ENCODE data around the gene PATL2. TPM values are rescaled to one million over a fixed set of nuclear protein-coding genes. Genes with fewer than 3 reads are reported as not detected.
A peak's percentile ranks its signal among the peaks of the same experiment; 100 is the strongest.
"Not testable (repeated sequence)": the region's sequence is repeated elsewhere in the genome, so short reads cannot be mapped to it uniquely, and the experiment has no call there.

The PATL2 gene
- total and polyA plus RNA-seq, 3 experiments from 2014 or later = 7.7 to 19.8 (median 9.1) TPM

DNA sequence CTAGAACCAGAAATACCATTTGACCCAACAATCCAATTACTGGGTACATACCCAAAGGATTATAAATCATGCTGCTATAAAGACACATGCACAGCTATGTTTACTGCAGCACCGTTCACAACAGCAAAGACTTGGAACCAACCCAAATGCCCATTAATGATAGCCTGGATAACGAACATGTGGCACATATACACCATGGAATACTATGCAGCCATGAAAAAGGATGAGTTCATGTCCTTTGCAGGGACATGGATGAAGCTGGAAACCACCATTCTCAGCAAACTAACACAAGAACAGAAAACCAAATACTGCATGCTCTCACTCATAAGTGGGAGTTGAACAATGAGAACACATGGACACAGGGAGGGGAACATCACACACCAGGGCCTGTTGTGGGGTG lies 21.8 kb downstream of the PATL2 start:
- H3K27me3 ChIP-seq (ENCODE audit: insufficient read depth, low read length, poor library complexity, severe bottlenecking); DNase-seq; H3K4me3 ChIP-seq (ENCODE audit: low read length); H3K36me3 ChIP-seq (ENCODE audit: insufficient read depth, low read length); H3K9me3 ChIP-seq (ENCODE audit: low read length); H3K27me3 Mint-ChIP-seq; H3K27ac ChIP-seq (ENCODE audit: low read depth, low read length): not testable (repeated sequence)
- CTCF ChIA-PET = interaction anchor here (1.8 to 5.4 kb wide), 4 partner anchors 12 to 25 kb away, joined by 7 to 26 read pairs (median 8); partner anchors contain the start of genes B2M and PATL2
- peak overlapping the region in 6 of 8 donors; percentile 9 to 84 (median 46) for H3K27ac Mint-ChIP-seq
- H3K4me1 ChIP-seq (ENCODE audit: insufficient read depth, low read length) = peaks cover 12% of the 10 kb centered on the region
- peaks cover 47 to 77% (median 61%) of the 10 kb centered on the region in 3 donors for H3K4me1 Mint-ChIP-seq
- H3K4me3 Mint-ChIP-seq = peak overlapping the region in 3 of 7 donors; percentile 17 to 52 (median 44)
- POLR2A ChIA-PET = interaction anchor here (0.7 kb wide), 3 partner anchors 14 to 22 kb away, joined by 3 to 4 read pairs (median 3); partner anchors contain the start of gene B2M
- peaks cover 6 to 46% (median 44%) of the 10 kb centered on the region in 5 donors for H3K9me3 Mint-ChIP-seq
- H3K36me3 Mint-ChIP-seq = peaks cover 13 to 39% (median 32%) of the 10 kb centered on the region in 3 donors

DNA sequence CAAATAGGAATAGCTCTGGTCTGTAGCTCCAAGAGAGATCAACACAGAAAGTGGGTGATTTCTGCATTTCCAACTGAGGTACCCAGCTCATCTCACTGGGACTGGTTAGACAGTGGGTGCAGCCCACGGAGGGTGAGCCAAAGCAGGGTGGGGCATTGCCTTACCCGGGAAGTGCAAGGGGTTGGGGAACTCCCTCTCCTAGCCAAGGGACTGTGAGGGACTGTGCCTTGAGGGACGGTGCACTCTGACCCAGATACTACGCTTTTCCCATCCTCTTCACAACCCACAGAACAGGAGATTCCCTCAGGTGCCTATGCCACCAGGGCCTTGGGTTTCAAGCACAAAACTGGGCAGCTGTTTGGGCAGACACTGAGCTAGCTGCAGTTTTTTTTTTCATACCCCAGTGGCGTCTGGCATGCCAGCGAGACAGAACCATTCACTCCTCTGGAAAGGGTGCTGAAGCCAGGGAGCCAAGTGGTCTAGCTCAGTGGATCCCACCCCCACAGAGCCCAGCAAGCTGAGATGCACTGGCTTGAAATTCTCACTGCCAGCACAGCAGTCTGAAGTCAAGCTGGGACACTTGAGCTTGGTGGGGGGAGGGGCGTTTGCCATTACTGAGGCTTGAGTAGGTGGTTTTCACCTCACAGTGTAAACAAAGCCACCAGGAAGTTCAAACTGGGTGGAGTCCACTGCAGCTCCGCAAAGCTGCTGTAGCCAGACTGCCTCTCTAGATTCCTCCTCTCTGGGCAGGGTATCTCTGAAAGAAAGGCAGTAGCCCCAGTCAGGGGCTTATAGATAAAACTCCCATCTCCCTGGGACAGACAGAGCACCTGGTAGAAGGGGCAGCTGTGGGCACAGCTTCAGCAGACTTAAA lies 28.1 kb downstream of the PATL2 start:
- peaks cover 12% of the 10 kb centered on the region for H3K9me3 ChIP-seq (ENCODE audit: low read length)
- Mint-ChIP-seq H3K36me3 (peaks cover 16 to 66% (median 50%) of the 10 kb centered on the region in 3 donors), H3K4me3 (peak overlapping the region; percentile 62 to 82 (median 73)), H3K4me1 (peaks cover 88 to 95% (median 94%) of the 10 kb centered on the region in 3 donors), H3K9me3 (peaks cover 5 to 74% (median 62%) of the 10 kb centered on the region in 5 donors), H3K27ac (peak overlapping the region; percentile 84 to 97 (median 90))
- not testable (repeated sequence) for H3K36me3 ChIP-seq (ENCODE audit: insufficient read depth, low read length); H3K27me3 ChIP-seq (ENCODE audit: insufficient read depth, low read length, poor library complexity, severe bottlenecking); H3K27me3 Mint-ChIP-seq
- CTCF ChIA-PET = interaction anchor here (1.1 to 7.0 kb wide), 12 partner anchors 11 to 104 kb away, joined by 3 to 85 read pairs (median 4); partner anchors contain the start of genes B2M, PATL2, SPG11 and TRIM69
- POLR2A ChIA-PET = interaction anchor here (0.6 to 6.9 kb wide), 13 partner anchors 8 to 53 kb away, joined by 3 to 48 read pairs (median 3); partner anchors contain the start of genes B2M, PATL2, SPG11 and TRIM69
- H3K4me1 ChIP-seq (ENCODE audit: insufficient read depth, low read length) = peaks cover 64% of the 10 kb centered on the region
- H3K4me3 ChIP-seq (ENCODE audit: low read length) = peak overlapping the region; percentile 3
- DNase-seq = peak; percentile 57 to 90 (median 79)
- peak overlapping the region; percentile 70 for H3K27ac ChIP-seq (ENCODE audit: low read depth, low read length)

DNA sequence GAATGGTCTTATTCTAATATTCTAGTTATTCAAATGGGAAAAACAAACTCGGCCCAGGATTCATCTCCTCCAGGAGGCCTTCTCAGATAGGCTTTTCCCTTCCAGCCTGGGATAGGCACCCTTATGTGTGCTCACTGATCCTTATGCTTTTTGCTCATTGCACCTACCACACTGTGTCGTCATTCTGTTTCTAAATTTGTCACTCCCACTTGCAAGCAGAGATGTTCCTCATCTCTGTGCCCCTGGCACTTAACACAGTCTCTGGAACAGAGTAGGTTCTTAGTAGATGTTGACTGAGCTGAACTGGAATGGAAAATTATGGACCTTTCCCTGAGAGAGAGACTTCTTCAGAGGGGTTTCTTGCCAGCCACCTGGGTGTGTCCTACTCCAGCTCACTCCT lies 28.9 kb downstream of the PATL2 start:
- Histone ChIP-seq H3K4me3 (ENCODE audit: low read length) (peak overlapping the region; percentile 3), H3K36me3 (ENCODE audit: insufficient read depth, low read length) (no peaks in the 10 kb centered on the region), H3K27ac (ENCODE audit: low read depth, low read length) (peak overlapping the region; percentile 70), H3K27me3 (ENCODE audit: insufficient read depth, low read length, poor library complexity, severe bottlenecking) (no peaks in the 10 kb centered on the region), H3K9me3 (ENCODE audit: low read length) (peaks cover 12% of the 10 kb centered on the region), H3K4me1 (ENCODE audit: insufficient read depth, low read length) (peaks cover 72% of the 10 kb centered on the region)
- peaks cover 88 to 97% (median 96%) of the 10 kb centered on the region in 3 donors for H3K4me1 Mint-ChIP-seq
- ChIA-PET CTCF (interaction anchor here (1.0 to 7.0 kb wide), 9 partner anchors 8 to 104 kb away, joined by 3 to 85 read pairs (median 4); partner anchors contain the start of genes B2M, PATL2 and SPG11), POLR2A (interaction anchor here (0.7 to 6.9 kb wide), 8 partner anchors 9 to 54 kb away, joined by 3 to 48 read pairs (median 4); partner anchors contain the start of genes B2M, PATL2, SPG11 and TRIM69)
- peaks cover 14 to 59% (median 46%) of the 10 kb centered on the region in 3 donors for H3K36me3 Mint-ChIP-seq
- peak overlapping the region; percentile 84 to 97 (median 90) for H3K27ac Mint-ChIP-seq
- no peak for DNase-seq
- peak overlapping the region in 6 of 7 donors; percentile 62 to 75 (median 72) for H3K4me3 Mint-ChIP-seq
- H3K27me3 Mint-ChIP-seq = peaks cover 0 to 2% of the 10 kb centered on the region in 2 donors
- peaks cover 5 to 68% (median 55%) of the 10 kb centered on the region in 5 donors for H3K9me3 Mint-ChIP-seq

DNA sequence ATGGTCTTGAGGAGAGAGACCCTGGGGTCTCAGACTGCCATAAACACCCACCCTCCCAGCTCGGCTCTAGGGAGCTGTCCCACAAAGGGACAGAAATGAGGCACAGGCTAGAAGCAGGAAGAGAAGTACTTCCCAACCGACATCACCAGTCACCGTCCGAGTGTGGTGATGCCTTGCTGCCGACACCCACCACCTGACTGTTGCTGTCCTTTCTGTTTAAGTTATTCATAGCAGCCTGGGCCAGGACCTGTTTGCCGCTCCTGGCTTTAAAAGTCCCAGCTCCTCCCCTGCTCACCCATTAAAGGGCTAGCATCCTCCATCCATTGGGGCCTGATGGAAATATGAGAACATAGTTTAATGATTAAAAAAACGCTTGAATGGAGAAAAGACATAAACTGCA lies 34.4 kb downstream of the PATL2 start:
- H3K27me3 ChIP-seq (ENCODE audit: insufficient read depth, low read length, poor library complexity, severe bottlenecking) = no peaks in the 10 kb centered on the region
- Mint-ChIP-seq H3K27ac (peak overlapping the region; percentile 92 to 98 (median 96)), H3K4me1 (peaks cover 82 to 95% (median 93%) of the 10 kb centered on the region in 3 donors), H3K4me3 (peak overlapping the region; percentile 65 to 97 (median 89)), H3K9me3 (peaks cover 0 to 16% (median 13%) of the 10 kb centered on the region in 5 donors), H3K27me3 (no peaks in the 10 kb centered on the region), H3K36me3 (peaks cover 12 to 26% (median 17%) of the 10 kb centered on the region in 3 donors)
- H3K4me3 ChIP-seq (ENCODE audit: low read length) = peak overlapping the region; percentile 48
- no peaks in the 10 kb centered on the region for H3K9me3 ChIP-seq (ENCODE audit: low read length)
- no peaks in the 10 kb centered on the region for H3K36me3 ChIP-seq (ENCODE audit: insufficient read depth, low read length)
- DNase-seq = no peak
- ChIA-PET POLR2A (interaction anchor here (0.5 to 3.0 kb wide), 13 partner anchors 10 to 104 kb away, joined by 3 to 37 read pairs (median 7); partner anchors contain the start of genes B2M, PATL2, SPG11 and TRIM69), CTCF (interaction anchor here (1.1 to 9.2 kb wide), 9 partner anchors 10 to 44 kb away, joined by 3 to 102 read pairs (median 5); partner anchors contain the start of genes B2M, PATL2 and SPG11)
- H3K27ac ChIP-seq (ENCODE audit: low read depth, low read length) = peak overlapping the region; percentile 15
- H3K4me1 ChIP-seq (ENCODE audit: insufficient read depth, low read length) = peaks cover 96% of the 10 kb centered on the region

DNA sequence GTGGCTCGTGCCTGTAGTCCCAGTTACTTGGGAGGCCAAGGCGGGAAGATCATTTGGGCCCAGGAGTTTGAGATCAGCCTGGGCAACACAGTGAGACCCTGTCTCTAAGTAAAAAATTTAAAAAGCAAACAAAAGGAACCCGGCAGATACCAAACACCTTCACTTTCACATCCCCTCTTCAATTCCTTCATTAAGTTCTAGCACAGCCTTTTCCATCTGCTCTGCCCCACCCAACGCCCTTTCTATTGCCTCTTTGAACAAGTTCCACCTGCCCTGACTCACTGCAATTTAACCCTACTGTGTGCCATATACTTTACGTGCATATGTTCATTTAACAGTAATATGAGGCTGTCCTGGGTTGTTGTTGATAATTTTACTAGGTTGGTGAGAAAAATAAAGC lies 35.2 kb downstream of the PATL2 start:
- Histone ChIP-seq H3K27ac (ENCODE audit: low read depth, low read length) (no peak overlapping the region), H3K4me1 (ENCODE audit: insufficient read depth, low read length) (peaks cover 96% of the 10 kb centered on the region), H3K36me3 (ENCODE audit: insufficient read depth, low read length) (no peaks in the 10 kb centered on the region), H3K4me3 (ENCODE audit: low read length) (peak overlapping the region; percentile 48), H3K27me3 (ENCODE audit: insufficient read depth, low read length, poor library complexity, severe bottlenecking) (no peaks in the 10 kb centered on the region), H3K9me3 (ENCODE audit: low read length) (no peaks in the 10 kb centered on the region)
- Mint-ChIP-seq H3K27ac (peak overlapping the region; percentile 92 to 98 (median 96)), H3K9me3 (peaks cover 0 to 10% (median 8%) of the 10 kb centered on the region in 5 donors), H3K36me3 (peaks cover 12 to 21% (median 13%) of the 10 kb centered on the region in 3 donors), H3K4me3 (peak overlapping the region; percentile 65 to 97 (median 89)), H3K4me1 (peaks cover 79 to 95% (median 93%) of the 10 kb centered on the region in 3 donors), H3K27me3 (no peaks in the 10 kb centered on the region)
- DNase-seq = no peak
- POLR2A ChIA-PET = interaction anchor here (0.5 to 14.4 kb wide), 6 partner anchors 9 to 42 kb away, joined by 3 to 604 read pairs (median 12); partner anchors contain the start of genes B2M, PATL2 and SPG11
- CTCF ChIA-PET = interaction anchor here (1.3 to 9.2 kb wide), 3 partner anchors 11 to 53 kb away, joined by 4 to 102 read pairs (median 5); partner anchors contain the start of gene SPG11

DNA sequence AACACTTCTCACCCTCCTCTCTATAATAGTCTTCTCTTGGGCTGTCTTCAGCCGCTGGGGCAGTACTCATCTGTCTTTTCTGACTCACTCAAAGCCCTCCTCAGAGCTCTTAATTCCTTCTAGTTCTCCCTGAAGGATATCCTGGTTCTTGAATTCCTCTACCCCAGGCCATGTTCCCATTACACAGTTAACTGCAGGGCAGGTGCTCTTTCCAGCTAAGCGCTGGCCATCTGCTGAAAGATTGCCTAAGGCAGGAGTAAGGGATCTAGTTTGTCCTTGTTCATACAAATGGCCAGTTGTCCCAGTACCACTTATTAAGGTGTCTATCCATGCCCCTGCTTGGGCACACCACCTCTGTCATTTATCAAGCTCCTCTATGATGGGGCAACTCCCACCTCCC lies 37.5 kb downstream of the PATL2 start:
- H3K27ac Mint-ChIP-seq = peak overlapping the region in 7 of 8 donors; percentile 45 to 94 (median 61)
- Histone ChIP-seq H3K9me3 (ENCODE audit: low read length) (no peaks in the 10 kb centered on the region), H3K4me1 (ENCODE audit: insufficient read depth, low read length) (peaks cover 93% of the 10 kb centered on the region), H3K36me3 (ENCODE audit: insufficient read depth, low read length) (no peaks in the 10 kb centered on the region), H3K4me3 (ENCODE audit: low read length) (no peak overlapping the region), H3K27me3 (ENCODE audit: insufficient read depth, low read length, poor library complexity, severe bottlenecking) (no peaks in the 10 kb centered on the region), H3K27ac (ENCODE audit: low read depth, low read length) (no peak overlapping the region)
- ChIA-PET CTCF (interaction anchor here (0.6 to 9.2 kb wide), 3 partner anchors 9 to 64 kb away, joined by 3 to 102 read pairs (median 8); partner anchors contain the start of genes B2M, PATL2 and SPG11), POLR2A (interaction anchor here (0.6 to 14.4 kb wide), 3 partner anchors 9 to 124 kb away, joined by 3 to 604 read pairs (median 5); partner anchors contain the start of genes B2M and PATL2)
- H3K27me3 Mint-ChIP-seq = no peaks in the 10 kb centered on the region
- peaks cover 9 to 12% (median 9%) of the 10 kb centered on the region in 3 donors for H3K36me3 Mint-ChIP-seq
- peak overlapping the region in 5 of 7 donors; percentile 8 to 75 (median 54) for H3K4me3 Mint-ChIP-seq
- peaks cover 0 to 2% (median 0%) of the 10 kb centered on the region in 5 donors for H3K9me3 Mint-ChIP-seq
- H3K4me1 Mint-ChIP-seq = peaks cover 78 to 95% (median 95%) of the 10 kb centered on the region in 3 donors
- DNase-seq = no peak

Measured in CD8-positive, alpha-beta memory T cell (primary cell).